Nephron (organoid): ENCODE measurements around the gene TREX2.
"Not testable (repeated sequence)": the region's sequence is repeated elsewhere in the genome, so short reads cannot be mapped to it uniquely, and the experiment has no call there.

Experiments
- H3K27ac Mint-ChIP-seq, 3 experiments: 2 replicates each; pipeline ENCODE4 v1.8.0; 2020; ENCODE audit warnings: mixed read lengths in 3 of 3, mild to moderate bottlenecking in 2 of 3, moderate library complexity in 1 of 3
- H3K27me3 Mint-ChIP-seq: 2 replicates; pipeline ENCODE4 v1.8.0; 2021; ENCODE audit warnings: low read depth, mild to moderate bottlenecking, moderate library complexity, mixed read lengths
- H3K36me3 Mint-ChIP-seq: 2 replicates; pipeline ENCODE4 v1.8.0; 2020; ENCODE audit warnings: low read depth, mixed read lengths
- H3K4me1 Mint-ChIP-seq: 2 replicates; pipeline ENCODE4 v1.8.0; 2020; ENCODE audit warnings: mixed read lengths
- H3K4me3 Mint-ChIP-seq, 3 experiments: 2 replicates each; pipeline ENCODE4 v1.8.0; 2020; ENCODE audit warnings: mild to moderate bottlenecking in 3 of 3, mixed read lengths in 3 of 3, moderate library complexity in 2 of 3
- H3K9me3 Mint-ChIP-seq: 2 replicates; pipeline ENCODE4 v1.8.0; 2020; ENCODE audit warnings: mixed read lengths
- TF ChIP-seq, protein P1 (sequence below), 3 experiments: fragments of 200-600 bp; sonication (generic); IDR thresholded peaks; one replicate each; pipeline ENCODE4 v1.5.0; 2021; ENCODE audit warnings: antibody characterized with exemption in 3 of 3; ENCODE audit not compliant: unreplicated experiment in 3 of 3

Gene TREX2

GRCh38 chrX:153408221-153408721 lies 37.6 kb downstream of the TREX2 start:
- Mint-ChIP-seq H3K36me3 (peaks cover 3% of the 10 kb centered on the region), H3K4me1 (peaks cover 7% of the 10 kb centered on the region), H3K27me3 (no peaks in the 10 kb centered on the region), H3K4me3 (no peak overlapping the region), H3K27ac (no peak overlapping the region), H3K9me3 (peaks cover 18% of the 10 kb centered on the region)
- TF ChIP-seq, protein P1, sequence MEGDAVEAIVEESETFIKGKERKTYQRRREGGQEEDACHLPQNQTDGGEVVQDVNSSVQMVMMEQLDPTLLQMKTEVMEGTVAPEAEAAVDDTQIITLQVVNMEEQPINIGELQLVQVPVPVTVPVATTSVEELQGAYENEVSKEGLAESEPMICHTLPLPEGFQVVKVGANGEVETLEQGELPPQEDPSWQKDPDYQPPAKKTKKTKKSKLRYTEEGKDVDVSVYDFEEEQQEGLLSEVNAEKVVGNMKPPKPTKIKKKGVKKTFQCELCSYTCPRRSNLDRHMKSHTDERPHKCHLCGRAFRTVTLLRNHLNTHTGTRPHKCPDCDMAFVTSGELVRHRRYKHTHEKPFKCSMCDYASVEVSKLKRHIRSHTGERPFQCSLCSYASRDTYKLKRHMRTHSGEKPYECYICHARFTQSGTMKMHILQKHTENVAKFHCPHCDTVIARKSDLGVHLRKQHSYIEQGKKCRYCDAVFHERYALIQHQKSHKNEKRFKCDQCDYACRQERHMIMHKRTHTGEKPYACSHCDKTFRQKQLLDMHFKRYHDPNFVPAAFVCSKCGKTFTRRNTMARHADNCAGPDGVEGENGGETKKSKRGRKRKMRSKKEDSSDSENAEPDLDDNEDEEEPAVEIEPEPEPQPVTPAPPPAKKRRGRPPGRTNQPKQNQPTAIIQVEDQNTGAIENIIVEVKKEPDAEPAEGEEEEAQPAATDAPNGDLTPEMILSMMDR (IDR thresholded peaks at IDR 0.05; ENCODE audit: unreplicated experiment in 3 of 3) = no peak

DNA sequence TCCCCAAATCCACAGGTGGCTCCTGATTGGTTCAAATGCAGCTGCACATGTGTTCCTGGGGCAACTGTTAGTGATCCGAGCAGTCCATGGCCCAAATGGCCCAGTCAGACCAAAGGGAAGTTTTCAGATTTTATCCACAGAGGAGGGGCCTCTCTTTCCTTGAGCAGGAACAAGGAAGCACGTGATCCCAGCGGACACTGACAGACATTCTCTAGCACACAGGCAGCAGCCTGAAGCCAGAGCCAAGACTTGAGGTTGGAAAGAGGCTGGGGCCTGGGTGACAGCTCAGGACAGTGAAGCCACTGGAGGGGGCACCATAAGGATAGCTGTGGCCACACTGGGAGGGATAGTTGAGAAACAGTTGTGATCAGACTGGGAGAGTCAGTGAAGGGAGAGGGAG lies 38.1 kb downstream of the TREX2 start:
- Mint-ChIP-seq H3K27me3 (no peaks in the 10 kb centered on the region), H3K4me3 (no peak overlapping the region), H3K9me3 (peaks cover 20% of the 10 kb centered on the region), H3K36me3 (peaks cover 3% of the 10 kb centered on the region), H3K27ac (no peak overlapping the region), H3K4me1 (peaks cover 7% of the 10 kb centered on the region)
- TF ChIP-seq, protein P1 (IDR thresholded peaks at IDR 0.05; ENCODE audit: unreplicated experiment in 3 of 3) = no peak

GRCh38 chrX:153406903-153407302 lies 39.0 kb downstream of the TREX2 start:
- Mint-ChIP-seq H3K36me3 (peaks cover 3% of the 10 kb centered on the region), H3K4me3 (no peak overlapping the region), H3K4me1 (peaks cover 1% of the 10 kb centered on the region), H3K27me3 (peaks cover 4% of the 10 kb centered on the region), H3K9me3 (peaks cover 23% of the 10 kb centered on the region), H3K27ac (no peak overlapping the region)
- TF ChIP-seq, protein P1 (IDR thresholded peaks at IDR 0.05; ENCODE audit: unreplicated experiment in 3 of 3) = no peak

DNA sequence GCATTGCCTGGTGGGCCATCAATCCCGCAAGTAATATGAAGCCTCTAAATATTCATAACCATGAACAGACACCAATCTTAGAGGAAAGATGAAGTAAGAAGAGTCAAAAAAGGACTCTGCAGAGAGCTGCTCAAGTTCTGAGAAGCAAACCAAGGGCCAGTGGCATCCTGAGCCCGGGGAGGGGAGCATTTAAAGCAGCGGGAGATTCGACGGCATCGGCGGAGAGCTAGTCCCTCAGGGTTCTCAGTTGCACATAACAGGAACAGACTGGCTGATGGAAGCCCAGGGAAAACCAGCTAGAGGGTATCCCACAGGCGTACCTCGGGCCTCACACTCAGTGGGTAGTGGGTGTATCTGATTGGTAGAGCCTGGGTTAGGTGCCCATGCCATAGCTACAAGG lies 39.8 kb downstream of the TREX2 start:
- TF ChIP-seq, protein P1 (IDR thresholded peaks at IDR 0.05; ENCODE audit: unreplicated experiment in 3 of 3) = no peak
- Mint-ChIP-seq H3K27ac (no peak overlapping the region), H3K4me1 (no peaks in the 10 kb centered on the region), H3K27me3 (peaks cover 5% of the 10 kb centered on the region), H3K4me3 (no peak overlapping the region), H3K36me3 (peaks cover 3% of the 10 kb centered on the region), H3K9me3 (peaks cover 28% of the 10 kb centered on the region)

DNA sequence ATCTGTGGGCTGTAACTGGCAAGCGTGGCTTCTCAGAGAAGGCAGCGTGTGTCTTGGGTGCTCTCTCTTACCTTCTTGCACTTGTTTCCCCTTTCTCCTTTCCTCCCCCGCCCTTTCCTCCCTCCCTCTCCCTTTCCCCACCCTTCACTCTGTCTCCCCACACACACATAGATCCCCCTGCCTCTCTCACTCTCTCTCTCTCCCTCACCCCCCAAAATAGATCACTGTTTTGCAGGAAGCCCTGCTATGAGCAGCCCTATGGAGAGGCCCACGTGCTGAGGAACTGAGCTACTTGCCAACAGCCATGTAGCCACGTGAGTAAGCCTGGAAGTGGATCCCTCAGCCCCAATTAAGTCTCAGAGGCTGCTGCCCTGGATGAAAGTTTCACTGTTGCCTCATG lies 40.4 kb downstream of the TREX2 start:
- H3K4me3 Mint-ChIP-seq = no peak overlapping the region
- TF ChIP-seq, protein P1 (IDR thresholded peaks at IDR 0.05; ENCODE audit: unreplicated experiment in 3 of 3) = no peak
- H3K36me3 Mint-ChIP-seq = peaks cover 3% of the 10 kb centered on the region
- H3K27me3 Mint-ChIP-seq = peaks cover 5% of the 10 kb centered on the region
- peaks cover 24% of the 10 kb centered on the region for H3K9me3 Mint-ChIP-seq
- H3K27ac Mint-ChIP-seq = no peak overlapping the region
- H3K4me1 Mint-ChIP-seq = no peaks in the 10 kb centered on the region

DNA sequence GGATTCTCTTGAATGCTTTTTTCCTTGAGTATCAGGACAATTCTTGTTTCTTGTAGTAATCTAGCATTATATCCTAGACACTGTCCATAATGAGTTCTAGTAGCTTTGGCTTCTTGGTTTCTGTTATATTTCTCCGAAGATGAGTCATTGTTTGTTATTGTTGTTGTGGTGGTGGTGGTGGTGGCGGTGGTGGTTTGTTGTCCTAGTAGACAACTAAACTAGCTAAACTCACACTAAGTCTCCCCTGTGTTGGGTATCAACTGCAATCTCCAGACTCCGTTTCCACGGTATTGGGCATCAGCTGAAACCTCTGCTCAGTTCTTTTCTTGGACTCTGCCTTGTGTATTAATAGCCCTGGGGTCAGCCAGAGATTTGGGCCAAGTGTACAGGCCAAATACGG lies 41.5 kb downstream of the TREX2 start:
- H3K4me1 Mint-ChIP-seq, H3K4me3 Mint-ChIP-seq, H3K27me3 Mint-ChIP-seq, H3K27ac Mint-ChIP-seq, H3K36me3 Mint-ChIP-seq: not testable (repeated sequence)
- peaks cover 25% of the 10 kb centered on the region for H3K9me3 Mint-ChIP-seq
